HepG2 (cell line): ENCODE measurements around the gene TEKT1. TPM values are rescaled to one million over a fixed set of nuclear protein-coding genes. Genes with fewer than 3 reads are reported as not detected.
"Not testable (repeated sequence)": the region's sequence is repeated elsewhere in the genome, so short reads cannot be mapped to it uniquely, and the experiment has no call there.

Source experiments
- ATAC-seq: fragments of 200-7000 bp; cut with Tn5 transposase; 3 replicates; pipeline ENCODE4 v1.9.1; 2020; ENCODE audit warnings: mild to moderate bottlenecking, moderate library complexity
- BruUV-seq: library from RNA; stranded (reverse); fragments of 400-500 nt; replicated peaks from 2 replicates; lab custom pipeline; 2021; lab: Mats Ljungman, UMichigan
- CTCF ChIA-PET: fragments of 300-600 bp; formaldehyde crosslinking; extraction: SDS; loops from one replicate; lab custom pipeline; 2021; ENCODE audit warnings: low total read pairs, inconsistent platforms, low intra/inter-chr PET ratio; lab: Yijun Ruan, JAX
- POLR2A ChIA-PET: fragments of 350-600 bp; sonication (Branson Sonifier 250); formaldehyde crosslinking; loops from one replicate; lab custom pipeline; 2020; ENCODE audit warnings: antibody characterized with exemption, inconsistent platforms; lab: Yijun Ruan, JAX
- DNase-seq: peaks from one replicate; pipeline ENCODE4 v3.0.0-alpha.2; 2015; ENCODE audit warnings: low spot score
- FAIRE-seq: peaks from 3 replicates; lab custom pipeline; 2011; peaks lifted over from hg19 to GRCh38; lab: Jason Lieb, UNC
- H2AFZ ChIP-seq: one replicate; pipeline ENCODE4 v1.6.1; 2011; ENCODE audit warnings: low read length, inconsistent platforms
- H3K27ac ChIP-seq: fragments of 300-600 bp; 3 replicates; pipeline ENCODE4 v1.8.0; 2011; ENCODE audit warnings: mixed run types, mild to moderate bottlenecking, mixed read lengths, low read length, inconsistent platforms; ENCODE audit not compliant: insufficient read depth; ENCODE audit errors: extremely low read length
- H3K27me3 ChIP-seq, 2 experiments: fragments of 200-600 bp in 1 of 2; 2 replicates in 1 of 2; 3 replicates in 1 of 2; pipeline versions ENCODE4 v1.6.0 to v1.8.0; 2011; ENCODE audit warnings: low read length in 2 of 2, mild to moderate bottlenecking in 2 of 2, moderate library complexity in 2 of 2, inconsistent platforms in 1 of 2; ENCODE audit not compliant: insufficient read depth in 2 of 2, control insufficient read depth in 1 of 2
- H3K36me3 ChIP-seq, 2 experiments: fragments of 200-600 bp in 1 of 2; replicated peaks in 1 of 2; 2 replicates in 1 of 2; 3 replicates in 1 of 2; pipeline versions ENCODE4 v1.5.1 to v1.8.0; 2011; ENCODE audit warnings: low read length in 2 of 2, inconsistent platforms in 1 of 2; ENCODE audit not compliant: insufficient read depth in 2 of 2, control insufficient read depth in 1 of 2
- H3K4me1 ChIP-seq: 2 replicates; pipeline ENCODE4 v1.5.1; 2012; ENCODE audit warnings: low read length, inconsistent platforms; ENCODE audit not compliant: insufficient read depth
- H3K4me2 ChIP-seq: 2 replicates; pipeline ENCODE4 v1.6.0; 2011; ENCODE audit warnings: low read depth, low read length, inconsistent platforms
- H3K4me3 ChIP-seq, 3 experiments: fragments of 200-600 bp in 1 of 3; sonication (generic), shearing (Covaris generic) in 1 of 3; replicated peaks in 1 of 3; 2 replicates each; pipeline ENCODE4 v1.5.1; 2011 to 2016; ENCODE audit warnings: low read length in 3 of 3, inconsistent platforms in 2 of 3, low read depth in 2 of 3, mild to moderate bottlenecking in 2 of 3, control low read depth in 1 of 3, mixed read lengths in 1 of 3; ENCODE audit not compliant: insufficient read depth in 1 of 3
- H3K79me2 ChIP-seq: one replicate; pipeline ENCODE4 v1.6.1; 2011; ENCODE audit warnings: low read length, inconsistent platforms; ENCODE audit not compliant: insufficient read depth
- H3K9ac ChIP-seq: 2 replicates; pipeline ENCODE4 v1.6.0; 2011; ENCODE audit warnings: mild to moderate bottlenecking, low read depth, low read length, inconsistent platforms; ENCODE audit not compliant: insufficient read depth
- H3K9me3 ChIP-seq: 2 replicates; pipeline ENCODE4 v1.5.1; 2012; ENCODE audit warnings: mild to moderate bottlenecking, low read length
- H4K20me1 ChIP-seq: 2 replicates; pipeline ENCODE4 v1.6.0; 2011; ENCODE audit warnings: inconsistent platforms, mild to moderate bottlenecking, low read length, moderate library complexity; ENCODE audit not compliant: insufficient read depth
- AHDC1 ChIP-seq: sonication (generic); formaldehyde crosslinking; IDR thresholded peaks from 2 replicates; pipeline ENCODE4 v1.5.1; 2020; ENCODE audit warnings: mild to moderate bottlenecking, missing genetic modification reagents, borderline replicate concordance
- ELF3 ChIP-seq: IDR thresholded peaks from 2 replicates; pipeline ENCODE4 v1.6.1; 2016; ENCODE audit warnings: missing genetic modification reagents, missing compliant biosample characterization
- FOXA1 ChIP-seq, 2 experiments: fragments of 450-650 bp in 1 of 2; sonication (generic) in 1 of 2; formaldehyde crosslinking in 1 of 2; IDR thresholded peaks; 2 replicates each; pipeline versions ENCODE4 v1.4.0 to v1.6.1; 2016 to 2020; ENCODE audit warnings: missing genetic modification reagents in 1 of 2
- FOXA3 ChIP-seq: IDR thresholded peaks from 2 replicates; pipeline ENCODE4 v1.6.1; 2016; ENCODE audit warnings: missing genetic modification reagents, missing compliant biosample characterization
- FOXK1 ChIP-seq: sonication (generic); formaldehyde crosslinking; IDR thresholded peaks from 2 replicates; pipeline ENCODE4 v1.4.0; 2020; ENCODE audit warnings: low read depth, missing genetic modification reagents, borderline replicate concordance
- GATAD2A ChIP-seq: IDR thresholded peaks from 2 replicates; pipeline ENCODE4 v1.6.1; 2016
- HDAC1 ChIP-seq: sonication (generic); formaldehyde crosslinking; IDR thresholded peaks from 2 replicates; pipeline ENCODE4 v1.5.1; 2020; ENCODE audit warnings: mild to moderate bottlenecking, missing genetic modification reagents
- SP5 ChIP-seq: IDR thresholded peaks from 2 replicates; pipeline ENCODE4 v1.6.1; 2016; ENCODE audit warnings: low read depth, borderline replicate concordance
- ZFP91 ChIP-seq: sonication (generic); formaldehyde crosslinking; IDR thresholded peaks from 2 replicates; pipeline ENCODE4 v1.9.0; 2022; ENCODE audit warnings: missing genetic modification reagents, mild to moderate bottlenecking, borderline replicate concordance
- ZNF17 ChIP-seq: sonication (generic); formaldehyde crosslinking; IDR thresholded peaks from 2 replicates; pipeline ENCODE4 v1.5.0; 2020; ENCODE audit warnings: mild to moderate bottlenecking, missing genetic modification reagents
- ZNF574 ChIP-seq: sonication (generic); formaldehyde crosslinking; IDR thresholded peaks from 2 replicates; pipeline ENCODE4 v1.4.0; 2020; ENCODE audit warnings: missing genetic modification reagents
- ZNF615 ChIP-seq: sonication (generic); formaldehyde crosslinking; IDR thresholded peaks from 2 replicates; pipeline ENCODE4 v1.5.0; 2020; ENCODE audit warnings: mild to moderate bottlenecking, missing genetic modification reagents, borderline replicate concordance
- ZNF670 ChIP-seq: sonication (generic); formaldehyde crosslinking; IDR thresholded peaks from 2 replicates; pipeline ENCODE4 v1.8.0; 2022; ENCODE audit warnings: mild to moderate bottlenecking, missing genetic modification reagents, borderline replicate concordance
- WGBS: methylation state at CpG from one replicate; pipeline ENCODE4 v1.1.6; 2017; ENCODE audit warnings: low lambda C conversion rate; 5-methylcytosine and 5-hydroxymethylcytosine counted together
- in situ Hi-C: cut with HindIII; loops from 2 replicates; pipeline ENCODE4 v1.10.0; 2017; ENCODE audit warnings: low pct_unique_long_range_greater_than_20kb; ENCODE audit not compliant: extremely low pct_ligation_motif_present
- intact Hi-C: fragments of 100-400 bp; cut with micrococcal nuclease; formaldehyde crosslinking; loops from one replicate; pipeline ENCODE4 v1.10.0; 2022; ENCODE audit not compliant: unreplicated experiment
- polyA plus RNA-seq, 8 experiments: library from polyadenylated mRNA; depleted of rRNA in 3 of 8; stranded (reverse) in 7 of 8; unstranded in 1 of 8; fragments of >200 nt; fragmentation: Illumina TruSeq in 4 of 8; extraction: Trizol in 4 of 8; gene quantifications; 2 replicates each; pipeline versions ENCODE4 v1.2.1 to v1.2.3, GENCODE V29; 2011 to 2016; ENCODE audit warnings: low read depth in 4 of 8, missing spikeins in 1 of 8, mixed read lengths in 1 of 8; ENCODE audit not compliant: insufficient read depth in 1 of 8
- total RNA-seq, 5 experiments: library from RNA; depleted of rRNA; stranded (reverse); fragments of >200 nt; fragmentation: Illumina TruSeq; extraction: Trizol; gene quantifications; 2 replicates each; pipeline ENCODE4 v1.2.3, GENCODE V29; 2016; ENCODE audit warnings: low read depth in 1 of 5

TEKT1 gene
- total and polyA plus RNA-seq, 2 of the 13 experiments (the other 11 are each of a cell fraction or from before 2014, with no cell fraction given), result not detected

DNA sequence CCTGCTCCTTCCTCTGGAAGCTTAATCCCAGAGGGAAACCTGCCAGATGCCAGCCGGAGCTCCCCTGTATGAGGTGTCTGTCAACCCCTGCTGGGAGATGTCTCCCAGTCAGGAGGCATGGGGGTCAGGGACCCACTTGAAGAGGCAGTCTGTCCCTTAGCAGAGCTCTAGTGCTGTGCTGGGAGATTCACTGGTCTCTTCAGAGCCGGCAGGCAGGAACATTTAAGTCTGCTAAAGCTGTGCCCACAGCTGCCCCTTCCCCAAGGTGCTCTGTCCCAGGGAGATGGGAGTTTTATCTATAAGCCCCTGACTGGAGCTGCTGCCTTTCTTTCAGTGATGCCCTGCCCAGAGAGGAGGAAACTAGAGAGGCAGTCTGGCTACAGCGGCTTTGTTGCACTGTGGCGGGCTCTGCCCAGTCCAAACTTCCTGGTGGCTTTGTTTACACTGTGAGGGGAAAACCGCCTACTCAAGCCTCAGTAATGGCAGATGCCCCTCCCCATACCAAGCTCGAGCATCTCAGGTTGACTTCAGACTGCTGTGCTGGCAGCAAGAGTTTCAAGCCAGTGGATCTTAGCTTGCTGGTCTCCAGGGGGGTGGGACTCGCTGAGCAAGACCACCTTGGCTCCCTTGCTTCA, 17.1 kb upstream of the TEKT1 start:
- H2AFZ ChIP-seq, result peak overlapping the region; percentile 54
- POLR2A ChIA-PET, result interaction anchor here (0.8 to 1.2 kb wide), 4 partner anchors 17 to 187 kb away, joined by 3 to 4 read pairs (median 3); partner anchors contain the start of genes RNASEK, SLC13A5, SLC16A13 and TEKT1
- FAIRE-seq; H3K9me3 ChIP-seq; H3K27me3 ChIP-seq; in situ Hi-C loops; CTCF ChIA-PET; H3K9ac ChIP-seq; H3K27ac ChIP-seq; H4K20me1 ChIP-seq; BruUV-seq; H3K79me2 ChIP-seq; H3K36me3 ChIP-seq; TF ChIP-seq FOXA1 (IDR thresholded peaks at IDR 0.05): not testable (repeated sequence)
- peaks cover 14% of the 10 kb centered on the region for H3K4me1 ChIP-seq
- ATAC-seq, result peak; percentile 35; the same call in 2 of the 3 replicates
- peak; percentile 25 for DNase-seq
- peak overlapping the region; percentile 67 for H3K4me2 ChIP-seq
- 25% methylated on average over 4 of the region's 7 CpGs for WGBS
- peak overlapping the region in 1 of 3 experiments; percentile 46; a peak in 3 of 6 replicates for H3K4me3 ChIP-seq
- intact Hi-C loops, result loop anchor here (10.0 kb wide), 1 partner anchor 176 kb away; the partner anchor contains the start of gene BCL6B
- TF ChIP-seq GATAD2A, result 0 out of 2 replicates have a peak, but pooled peaks have one; percentile 14
- peak; percentile 58; the same call in 1 of the 2 replicates for TF ChIP-seq SP5 (CRISPR knock-in tag)
- peak; percentile 59; the same call in 1 of the 2 replicates for TF ChIP-seq FOXK1
- 0 out of 2 replicates have a peak, but pooled peaks have one; percentile 16 for TF ChIP-seq AHDC1 (CRISPR knock-in tag)
- TF ChIP-seq HDAC1 (CRISPR knock-in tag), result peak; percentile 34; the same call in 1 of the 2 replicates
- 0 out of 2 replicates have a peak, but pooled peaks have one; percentile 23 for TF ChIP-seq ZNF574
- peak; percentile 91 for TF ChIP-seq ELF3 (CRISPR knock-in tag)
- TF ChIP-seq ZNF670 (CRISPR knock-in tag), result 0 out of 2 replicates have a peak, but pooled peaks have one; percentile 50
- peak; percentile 80 for TF ChIP-seq FOXA1 (CRISPR knock-in tag; IDR thresholded peaks at IDR 0.05)
- TF ChIP-seq ZNF615, result 0 out of 2 replicates have a peak, but pooled peaks have one; percentile 30
- peak; percentile 86 for TF ChIP-seq FOXA3 (CRISPR knock-in tag)
- TF ChIP-seq ZNF17 (CRISPR knock-in tag), result peak; percentile 97
- TF ChIP-seq ZFP91 (CRISPR knock-in tag), result peak; percentile 33; the same call in 1 of the 2 replicates
